Neural cell (in vitro differentiated cells): ENCODE results near the gene MGAM2. TPM values are rescaled to one million over a fixed set of nuclear protein-coding genes. Genes with fewer than 3 reads are reported as not detected.

Source experiments
- H2AFZ ChIP-seq: fragments of 200-600, 300-800 bp; sonication (generic), shearing (Covaris generic); 2 replicates; pipeline ENCODE4 v1.6.0; 2014; ENCODE audit warnings: low read depth, mild to moderate bottlenecking, antibody characterized with exemption, low read length, moderate library complexity
- H3F3A ChIP-seq: fragments of 200-600 bp; shearing (Covaris generic); 2 replicates; pipeline ENCODE4 v1.6.1; 2016; ENCODE audit warnings: mild to moderate bottlenecking, moderate library complexity, mixed read lengths, antibody characterized with exemption, low read length; ENCODE audit not compliant: insufficient read depth, poor library complexity, severe bottlenecking
- H3K27ac ChIP-seq: fragments of 200-600, 300-800 bp; sonication (generic), shearing (Covaris generic); 2 replicates; pipeline ENCODE4 v1.5.1; 2014; ENCODE audit warnings: mild to moderate bottlenecking, low read length, moderate library complexity
- H3K27me3 ChIP-seq: fragments of 300-800, 200-600 bp; sonication (generic), shearing (Covaris generic); 2 replicates; pipeline ENCODE4 v1.6.0; 2014; ENCODE audit warnings: mild to moderate bottlenecking, low read depth, low read length, moderate library complexity; ENCODE audit not compliant: insufficient read depth
- H3K36me3 ChIP-seq: fragments of 300-800, 200-600 bp; sonication (generic), shearing (Covaris generic); 2 replicates; pipeline ENCODE4 v1.5.1; 2014; ENCODE audit warnings: mild to moderate bottlenecking, antibody characterized with exemption, low read length, moderate library complexity; ENCODE audit not compliant: insufficient read depth
- H3K4me2 ChIP-seq: fragments of 300-800, 200-600 bp; sonication (generic), shearing (Covaris generic); 2 replicates; pipeline ENCODE4 v1.6.0; 2014; ENCODE audit warnings: mild to moderate bottlenecking, low read length
- H3K4me3 ChIP-seq: fragments of 300-800, 200-600 bp; sonication (generic), shearing (Covaris generic); 2 replicates; pipeline ENCODE4 v1.5.1; 2014; ENCODE audit warnings: mild to moderate bottlenecking, low read length, moderate library complexity
- H3K79me2 ChIP-seq: fragments of 200-600 bp; shearing (Covaris generic); replicated peaks from 2 replicates; pipeline ENCODE4 v1.6.0; 2014; ENCODE audit warnings: mild to moderate bottlenecking, low read length, moderate library complexity; ENCODE audit not compliant: insufficient read depth
- H3K9ac ChIP-seq: fragments of 300-800, 200-600 bp; sonication (generic), shearing (Covaris generic); 2 replicates; pipeline ENCODE4 v1.6.1; 2016; ENCODE audit warnings: mild to moderate bottlenecking, low read length, mixed read lengths
- H3K9me2 ChIP-seq: fragments of 200-600 bp; shearing (Covaris generic); 2 replicates; pipeline ENCODE4 v1.6.1; 2016; ENCODE audit warnings: mild to moderate bottlenecking, low read length, mixed read lengths; ENCODE audit not compliant: insufficient read depth
- H3K9me3 ChIP-seq: fragments of 200-600, 300-800 bp; sonication (generic), shearing (Covaris generic); 2 replicates; pipeline ENCODE4 v1.6.1; 2016; ENCODE audit warnings: mild to moderate bottlenecking, mixed run types, low read length, moderate library complexity, mixed read lengths
- H4K20me1 ChIP-seq: fragments of 200-600 bp; shearing (Covaris generic); 2 replicates; pipeline ENCODE4 v1.6.1; 2016; ENCODE audit warnings: mild to moderate bottlenecking, mixed run types; ENCODE audit not compliant: insufficient read depth
- CTCF ChIP-seq: fragments of 450-650 bp; IDR thresholded peaks from 2 replicates; pipeline ENCODE4 v1.5.1; 2014; ENCODE audit warnings: antibody characterized with exemption, mild to moderate bottlenecking, moderate library complexity; ENCODE audit not compliant: poor library complexity, severe bottlenecking
- EP300 ChIP-seq: fragments of 450-650 bp; conservative IDR thresholded peaks from 2 replicates; pipeline ENCODE4 v1.6.1; 2014; ENCODE audit warnings: antibody characterized with exemption, mild to moderate bottlenecking, moderate library complexity; ENCODE audit not compliant: poor library complexity, severe bottlenecking
- EZH2 ChIP-seq: fragments of 200-600, 300-800 bp; shearing (Covaris generic), sonication (generic); IDR thresholded peaks from 2 replicates; pipeline ENCODE4 v1.6.1; 2014; ENCODE audit warnings: antibody characterized with exemption, low read length, borderline replicate concordance, mild to moderate bottlenecking; ENCODE audit not compliant: insufficient read depth, poor library complexity, severe bottlenecking
- MXI1 ChIP-seq: fragments of 450-650 bp; conservative IDR thresholded peaks from 2 replicates; pipeline ENCODE4 v1.6.1; 2014; ENCODE audit warnings: antibody characterized with exemption, mild to moderate bottlenecking; ENCODE audit not compliant: poor library complexity, severe bottlenecking
- POLR2AphosphoS5 ChIP-seq: IDR thresholded peaks from 2 replicates; pipeline ENCODE4 v1.6.1; 2012
- RAD21 ChIP-seq: fragments of 450-650 bp; conservative IDR thresholded peaks from 2 replicates; pipeline ENCODE4 v1.6.1; 2014; ENCODE audit warnings: antibody characterized with exemption, mild to moderate bottlenecking, moderate library complexity
- REST ChIP-seq: IDR thresholded peaks from 2 replicates; pipeline ENCODE4 v1.6.1; 2012; ENCODE audit warnings: borderline replicate concordance
- SMC3 ChIP-seq: fragments of 450-650 bp; conservative IDR thresholded peaks from 2 replicates; pipeline ENCODE4 v1.6.1; 2014; ENCODE audit warnings: antibody characterized with exemption, mild to moderate bottlenecking, moderate library complexity; ENCODE audit not compliant: poor library complexity
- TAF1 ChIP-seq: IDR thresholded peaks from 2 replicates; pipeline ENCODE4 v1.6.1; 2012; ENCODE audit warnings: low read depth
- polyA plus RNA-seq: library from polyadenylated mRNA; depleted of rRNA; stranded (reverse); fragments of >200 nt; gene quantifications from 2 replicates; pipeline ENCODE4 v1.2.3, GENCODE V29; 2014

The MGAM2 gene
- polyA plus RNA-seq, 1 donor from 2014 or later = 0.76 TPM

GRCh38 chr7:142250705-142251104, 139.2 kb downstream of the MGAM2 start:
- Histone ChIP-seq H3K9me2 (no peaks in the 10 kb centered on the region), H2AFZ (no peak overlapping the region), H3K9ac (no peak overlapping the region), H3K36me3 (no peaks in the 10 kb centered on the region), H3K9me3 (no peaks in the 10 kb centered on the region), H3K4me3 (no peak overlapping the region), H3K27ac (no peak overlapping the region), H3K27me3 (no peaks in the 10 kb centered on the region), H3K79me2 (no peaks in the 10 kb centered on the region), H4K20me1 (no peaks in the 10 kb centered on the region), H3K4me2 (no peak overlapping the region), H3F3A (no peaks in the 10 kb centered on the region)
- no peak for TF ChIP-seq REST
- TF ChIP-seq POLR2AphosphoS5 = no peak
- TF ChIP-seq RAD21 = no peak
- TF ChIP-seq MXI1 = no peak
- TF ChIP-seq SMC3 = no peak
- TF ChIP-seq EP300 = no peak
- no peak for TF ChIP-seq EZH2
- no peak for TF ChIP-seq TAF1
- TF ChIP-seq CTCF = no peak

GRCh38 chr7:142257958-142258357, 146.4 kb downstream of the MGAM2 start, which contains the start of gene PRSS58:
Gene PRSS58, minus strand, starts transcription at chr7:142258058. Its CDS starts 351 bp downstream, at chr7:142257707.
- Histone ChIP-seq H3F3A (no peaks in the 10 kb centered on the region), H2AFZ (no peak within 1 kb of the TSS), H3K9ac (no peak within 1 kb of the TSS), H3K4me3 (no peak within 1 kb of the TSS), H3K4me2 (no peak within 1 kb of the TSS), H3K27ac (no peak within 1 kb of the TSS), H3K27me3 (no peaks in the 10 kb centered on the region), H3K9me3 (no peaks in the 10 kb centered on the region), H3K9me2 (no peaks in the 10 kb centered on the region), H3K36me3 (no peaks in the 10 kb centered on the region), H3K79me2 (no peaks in the 10 kb centered on the region), H4K20me1 (no peaks in the 10 kb centered on the region)
- no peak for TF ChIP-seq EP300
- TF ChIP-seq REST = no peak
